Tibial nerve (tissue), 4 donors: ENCODE measurements around the gene LRRC61.

Source experiments
- EP300 ChIP-seq, 2 donors: sonication (generic); formaldehyde crosslinking; IDR thresholded peaks; one replicate each; pipeline ENCODE4 v1.6.1; 2017; ENCODE audit warnings: antibody characterized with exemption in 2 of 2, mild to moderate bottlenecking in 1 of 2
- POLR2A ChIP-seq, 2 donors: fragments of 450-650 bp; IDR thresholded peaks; one replicate each; pipeline ENCODE4 v1.6.1; 2017; ENCODE audit warnings: antibody characterized with exemption in 2 of 2, mild to moderate bottlenecking in 2 of 2, moderate library complexity in 2 of 2
- TF ChIP-seq, protein P1 (sequence below), 5 experiments: fragments of 200-600 bp in 3 of 5; fragments of 450-650 bp in 2 of 5; sonication (generic) in 3 of 5; IDR thresholded peaks; one replicate each; pipeline ENCODE4 v1.5.1; 2016 to 2019; ENCODE audit warnings: antibody characterized with exemption in 5 of 5, mild to moderate bottlenecking in 3 of 5, moderate library complexity in 2 of 5

DNA sequence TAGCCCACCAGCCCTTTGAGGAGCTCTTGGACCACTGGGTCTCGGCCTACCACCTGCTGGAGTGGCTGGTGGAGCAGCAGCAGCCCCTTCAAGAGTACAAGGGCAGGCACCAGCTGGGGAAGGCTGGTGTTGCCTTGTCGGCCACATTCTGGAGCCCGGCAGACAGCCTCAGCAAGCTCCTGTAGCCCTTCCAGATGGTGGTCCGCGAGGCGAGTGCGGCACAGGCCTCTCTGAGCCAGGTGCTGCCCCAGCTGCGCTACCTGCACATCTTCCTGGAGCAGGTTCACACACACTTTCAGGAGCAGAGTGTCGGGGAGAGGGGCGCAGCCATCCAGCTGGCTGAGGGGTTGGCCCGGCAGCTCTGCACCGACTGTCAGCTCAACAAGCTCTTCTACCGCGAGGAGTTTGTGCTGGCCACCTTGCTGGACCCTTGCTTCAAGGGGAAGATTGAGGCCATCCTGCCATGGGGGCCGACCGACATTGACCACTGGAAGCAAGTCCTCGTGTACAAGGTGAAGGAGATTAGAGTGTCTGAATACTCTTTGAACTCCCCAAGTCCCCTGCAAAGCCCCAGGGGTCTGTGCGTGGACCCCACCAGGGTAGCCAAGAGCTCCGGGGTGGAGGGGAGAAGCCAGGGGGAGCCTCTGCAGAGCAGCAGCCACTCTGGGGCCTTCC lies 7.2 kb downstream of the LRRC61 start:
- TF ChIP-seq, protein P1, sequence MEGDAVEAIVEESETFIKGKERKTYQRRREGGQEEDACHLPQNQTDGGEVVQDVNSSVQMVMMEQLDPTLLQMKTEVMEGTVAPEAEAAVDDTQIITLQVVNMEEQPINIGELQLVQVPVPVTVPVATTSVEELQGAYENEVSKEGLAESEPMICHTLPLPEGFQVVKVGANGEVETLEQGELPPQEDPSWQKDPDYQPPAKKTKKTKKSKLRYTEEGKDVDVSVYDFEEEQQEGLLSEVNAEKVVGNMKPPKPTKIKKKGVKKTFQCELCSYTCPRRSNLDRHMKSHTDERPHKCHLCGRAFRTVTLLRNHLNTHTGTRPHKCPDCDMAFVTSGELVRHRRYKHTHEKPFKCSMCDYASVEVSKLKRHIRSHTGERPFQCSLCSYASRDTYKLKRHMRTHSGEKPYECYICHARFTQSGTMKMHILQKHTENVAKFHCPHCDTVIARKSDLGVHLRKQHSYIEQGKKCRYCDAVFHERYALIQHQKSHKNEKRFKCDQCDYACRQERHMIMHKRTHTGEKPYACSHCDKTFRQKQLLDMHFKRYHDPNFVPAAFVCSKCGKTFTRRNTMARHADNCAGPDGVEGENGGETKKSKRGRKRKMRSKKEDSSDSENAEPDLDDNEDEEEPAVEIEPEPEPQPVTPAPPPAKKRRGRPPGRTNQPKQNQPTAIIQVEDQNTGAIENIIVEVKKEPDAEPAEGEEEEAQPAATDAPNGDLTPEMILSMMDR (IDR thresholded peaks at IDR 0.05), result no peak
- TF ChIP-seq EP300 (IDR thresholded peaks at IDR 0.05), result no peak
- no peak for TF ChIP-seq POLR2A (IDR thresholded peaks at IDR 0.05)
